Loucy (cell line): ENCODE measurements around the gene PFKL.

Experiments
- H2AFZ ChIP-seq: fragments of 200-600 bp; sonication (generic); 2 replicates; pipeline ENCODE4 v1.6.0; 2016; ENCODE audit warnings: antibody characterized with exemption, mild to moderate bottlenecking, low read length, moderate library complexity
- H3F3A ChIP-seq: fragments of 200-600 bp; 2 replicates; pipeline ENCODE4 v1.6.0; 2016; ENCODE audit warnings: antibody characterized with exemption, low read depth, mild to moderate bottlenecking
- H3K27me3 ChIP-seq: fragments of 200-600 bp; sonication (generic); 2 replicates; pipeline ENCODE4 v1.6.1; 2014; ENCODE audit warnings: low read length, mild to moderate bottlenecking; ENCODE audit not compliant: insufficient read depth, poor library complexity, severe bottlenecking
- H3K36me3 ChIP-seq: fragments of 200-600 bp; sonication (generic); 2 replicates; pipeline ENCODE4 v1.6.1; 2016; ENCODE audit warnings: low read length; ENCODE audit not compliant: insufficient read depth
- H3K4me1 ChIP-seq: fragments of 200-600 bp; sonication (generic); 2 replicates; pipeline ENCODE4 v1.5.1; 2014; ENCODE audit warnings: low read length, mild to moderate bottlenecking; ENCODE audit not compliant: insufficient read depth, poor library complexity, severe bottlenecking
- H3K4me2 ChIP-seq: fragments of 200-600 bp; sonication (generic); 2 replicates; pipeline ENCODE4 v1.6.0; 2014; ENCODE audit warnings: antibody characterized with exemption, low read length, low read depth, mild to moderate bottlenecking; ENCODE audit not compliant: poor library complexity, severe bottlenecking
- H3K4me3 ChIP-seq: fragments of 200-600 bp; sonication (generic); 2 replicates; pipeline ENCODE4 v1.5.1; 2014; ENCODE audit warnings: low read length, mild to moderate bottlenecking, mixed read lengths; ENCODE audit not compliant: poor library complexity, severe bottlenecking
- H3K79me2 ChIP-seq: fragments of 200-600 bp; sonication (generic); 2 replicates; pipeline ENCODE4 v1.6.1; 2014; ENCODE audit warnings: low read length; ENCODE audit not compliant: insufficient read depth
- H3K9ac ChIP-seq: fragments of 200-600 bp; sonication (generic); 2 replicates; pipeline ENCODE4 v1.6.0; 2014; ENCODE audit warnings: mild to moderate bottlenecking, low read depth, low read length, moderate library complexity; ENCODE audit not compliant: poor library complexity, severe bottlenecking
- H3K9me2 ChIP-seq: fragments of 200-600 bp; sonication (generic); replicated peaks from 2 replicates; pipeline ENCODE4 v1.6.1; 2016; ENCODE audit warnings: low read depth, low read length, mixed read lengths
- H3K9me3 ChIP-seq: fragments of 200-600 bp; sonication (generic); 2 replicates; pipeline ENCODE4 v1.6.1; 2014; ENCODE audit warnings: mild to moderate bottlenecking, antibody characterized with exemption, low read length, low read depth; ENCODE audit not compliant: insufficient read depth
- H4K20me1 ChIP-seq: fragments of 200-600 bp; sonication (generic); 2 replicates; pipeline ENCODE4 v1.6.0; 2014; ENCODE audit warnings: antibody characterized with exemption, low read length, mild to moderate bottlenecking; ENCODE audit not compliant: insufficient read depth, poor library complexity, severe bottlenecking
- CTCF ChIP-seq: fragments of 200-600 bp; sonication (generic); conservative IDR thresholded peaks from 2 replicates; pipeline ENCODE4 v1.5.1; 2014; ENCODE audit warnings: mild to moderate bottlenecking, antibody characterized with exemption, low read length
- EZH2phosphoT487 ChIP-seq: fragments of 200-600 bp; IDR thresholded peaks from 2 replicates; pipeline ENCODE4 v1.6.1; 2018; ENCODE audit warnings: antibody characterized with exemption, mild to moderate bottlenecking, moderate library complexity, borderline replicate concordance

PFKL gene

GRCh38 chr21:44324854-44325107 lies 24.9 kb downstream of the PFKL start:
- Histone ChIP-seq H3K9me2 (no peaks in the 10 kb centered on the region), H3F3A (no peaks in the 10 kb centered on the region), H2AFZ (no peak overlapping the region), H3K27me3 (no peaks in the 10 kb centered on the region), H3K4me3 (no peak overlapping the region), H3K9ac (no peak overlapping the region), H3K36me3 (peaks cover 33% of the 10 kb centered on the region; the same call in 1 of the 2 replicates), H4K20me1 (no peaks in the 10 kb centered on the region), H3K9me3 (no peaks in the 10 kb centered on the region), H3K79me2 (no peaks in the 10 kb centered on the region), H3K4me1 (no peaks in the 10 kb centered on the region), H3K4me2 (no peak overlapping the region)
- TF ChIP-seq EZH2phosphoT487, result no peak
- TF ChIP-seq CTCF, result no peak

GRCh38 chr21:44325386-44326271 lies 25.8 kb downstream of the PFKL start:
- Histone ChIP-seq H3K79me2 (no peaks in the 10 kb centered on the region), H3K4me3 (no peak overlapping the region), H4K20me1 (no peaks in the 10 kb centered on the region), H3K4me2 (no peak overlapping the region), H3K36me3 (peaks cover 33% of the 10 kb centered on the region; the same call in 1 of the 2 replicates), H3K27me3 (no peaks in the 10 kb centered on the region), H3K9me3 (no peaks in the 10 kb centered on the region), H3K9ac (no peak overlapping the region), H3F3A (no peaks in the 10 kb centered on the region), H3K9me2 (no peaks in the 10 kb centered on the region), H3K4me1 (no peaks in the 10 kb centered on the region), H2AFZ (no peak overlapping the region)
- TF ChIP-seq CTCF (no peak), EZH2phosphoT487 (no peak)

GRCh38 chr21:44326272-44326647 lies 26.4 kb downstream of the PFKL start:
- H3K79me2 ChIP-seq, result no peaks in the 10 kb centered on the region
- H3K9ac ChIP-seq, result no peak overlapping the region
- H3K4me3 ChIP-seq, result no peak overlapping the region
- TF ChIP-seq CTCF (no peak), EZH2phosphoT487 (no peak)
- H3F3A ChIP-seq, result no peaks in the 10 kb centered on the region
- no peaks in the 10 kb centered on the region for H3K27me3 ChIP-seq
- no peaks in the 10 kb centered on the region for H3K4me1 ChIP-seq
- H4K20me1 ChIP-seq, result no peaks in the 10 kb centered on the region
- no peak overlapping the region for H2AFZ ChIP-seq
- no peak overlapping the region for H3K4me2 ChIP-seq
- no peaks in the 10 kb centered on the region for H3K9me2 ChIP-seq
- H3K36me3 ChIP-seq, result peaks cover 33% of the 10 kb centered on the region; the same call in 1 of the 2 replicates
- H3K9me3 ChIP-seq, result no peaks in the 10 kb centered on the region
